Stimulated activated CD8-positive, alpha-beta memory T cell treated with anti-CD3 and anti-CD28 coated beads, Interleukin-15, amount 100 ng/mL, for 24 hours (primary cell): ENCODE data around the gene CARF.
"Not testable (repeated sequence)": the region's sequence is repeated elsewhere in the genome, so short reads cannot be mapped to it uniquely, and the experiment has no call there.

ENCODE experiments used
- DNase-seq: peaks from one replicate; pipeline ENCODE4 v3.0.0-alpha.2; 2020; ENCODE audit warnings: low read depth

Gene CARF, protein sequence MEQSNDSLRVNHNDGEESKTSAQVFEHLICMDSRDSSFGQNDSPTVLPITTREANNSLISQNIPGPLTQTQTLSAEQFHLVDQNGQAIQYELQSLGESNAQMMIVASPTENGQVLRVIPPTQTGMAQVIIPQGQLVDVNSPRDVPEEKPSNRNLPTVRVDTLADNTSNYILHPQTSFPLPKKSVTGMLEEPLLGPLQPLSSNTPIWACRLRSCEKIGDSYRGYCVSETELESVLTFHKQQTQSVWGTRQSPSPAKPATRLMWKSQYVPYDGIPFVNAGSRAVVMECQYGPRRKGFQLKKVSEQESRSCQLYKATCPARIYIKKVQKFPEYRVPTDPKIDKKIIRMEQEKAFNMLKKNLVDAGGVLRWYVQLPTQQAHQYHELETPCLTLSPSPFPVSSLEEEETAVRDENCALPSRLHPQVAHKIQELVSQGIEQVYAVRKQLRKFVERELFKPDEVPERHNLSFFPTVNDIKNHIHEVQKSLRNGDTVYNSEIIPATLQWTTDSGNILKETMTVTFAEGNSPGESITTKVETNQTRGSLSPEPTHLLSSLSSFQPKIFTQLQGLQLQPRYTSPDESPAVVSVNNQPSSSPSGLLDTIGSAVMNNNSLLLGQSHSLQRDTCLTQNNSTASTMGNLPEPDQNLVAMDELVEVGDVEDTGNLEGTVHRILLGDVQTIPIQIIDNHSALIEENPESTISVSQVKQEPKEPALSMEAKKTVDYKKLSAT

GRCh38 chr2:202911512-202912341, at the start of gene CARF, which contains the start of gene WDR12:
Gene CARF, plus strand, starts transcription at chr2:202912275. Its CDS starts 29,628 bp downstream, at chr2:202941903.
Gene WDR12, minus strand, starts transcription at chr2:202911673. Its CDS starts 197 bp downstream, at chr2:202911476.
- peak; percentile 73 for DNase-seq

- DNase-seq, result peak; percentile 28
Measured at GRCh38 chr2:202870431-202871299, 41.4 kb upstream of the CARF start.

- peak; percentile 26 for DNase-seq
Measured at GRCh38 chr2:202871300-202872141, 40.6 kb upstream of the CARF start, which contains the start of gene ICA1L. Gene ICA1L, minus strand, starts transcription at chr2:202871766. Its CDS starts 42,757 bp downstream, at chr2:202829009.

DNA sequence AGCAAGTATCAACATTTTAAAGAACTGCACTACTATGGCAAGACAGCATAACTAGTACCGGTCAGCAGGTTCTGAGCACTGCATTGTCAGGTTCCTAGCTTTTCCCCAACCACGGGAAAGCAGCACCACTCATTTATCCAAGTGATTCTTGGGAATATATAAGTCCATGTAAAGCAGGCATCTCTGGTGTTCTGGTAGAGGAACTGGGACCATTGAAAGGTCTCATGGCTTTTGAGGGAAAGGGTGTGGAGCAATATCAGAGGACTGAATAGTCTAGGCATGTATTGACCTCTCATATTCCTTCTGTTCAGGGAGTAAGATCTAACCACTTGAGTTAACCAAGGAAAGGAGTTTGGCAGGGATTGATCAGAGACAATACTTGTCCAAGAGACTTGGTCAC, 34.4 kb upstream of the CARF start:
- no peak for DNase-seq

DNA sequence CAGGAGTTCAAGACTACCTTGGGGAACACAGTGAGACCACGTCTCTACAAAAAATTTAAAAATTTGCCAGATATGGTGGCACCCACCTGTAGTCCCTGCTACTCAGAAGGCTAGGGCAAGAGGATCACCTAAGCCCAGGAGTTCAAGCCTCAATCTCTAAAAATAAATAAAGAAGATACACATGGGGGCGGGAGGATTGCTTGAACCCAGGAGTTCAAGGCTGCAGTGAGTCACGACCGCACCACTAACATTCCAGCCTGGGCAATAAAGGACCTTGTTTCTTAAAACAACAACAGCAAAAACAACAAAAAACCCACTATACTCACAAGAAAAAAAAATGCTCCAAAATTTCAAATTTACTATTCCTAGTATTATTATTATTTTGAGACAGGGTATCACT, 30.5 kb upstream of the CARF start:
- no peak for DNase-seq

DNA sequence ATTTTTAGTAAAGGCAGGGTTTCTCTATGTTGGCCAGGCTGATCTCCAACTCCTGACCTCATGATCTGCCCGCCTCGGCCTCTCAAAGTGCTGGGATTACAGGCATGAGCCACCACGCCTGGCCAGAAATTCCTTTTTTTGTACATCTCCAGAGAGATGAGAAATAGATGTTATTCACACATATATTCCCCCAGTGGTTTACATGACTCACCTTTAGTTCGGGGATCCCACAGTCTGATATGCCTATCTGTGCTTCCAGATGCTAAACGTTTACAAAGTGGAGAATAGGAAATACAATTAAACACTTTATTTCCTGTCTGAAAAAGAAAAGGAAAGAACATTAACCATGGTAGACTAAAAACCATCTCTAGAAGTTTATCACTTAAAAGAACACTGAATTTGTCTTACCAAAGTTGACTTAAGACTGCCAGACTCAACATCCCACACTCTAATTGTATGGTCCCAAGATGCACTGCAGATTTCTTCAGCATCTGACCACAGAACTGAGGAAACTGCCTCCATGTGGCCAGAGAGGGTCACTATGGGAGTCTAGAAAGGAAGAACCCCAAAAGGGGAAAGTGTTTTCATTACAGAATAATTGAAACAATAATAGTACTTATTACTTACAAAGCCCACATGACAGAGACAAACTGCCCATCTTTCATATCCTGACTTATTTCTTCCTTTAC, 27.9 kb upstream of the CARF start:
- DNase-seq, result no peak

- no peak for DNase-seq
Measured at GRCh38 chr2:202885190-202885589, 26.9 kb upstream of the CARF start.

- DNase-seq, result not testable (repeated sequence)
Measured at GRCh38 chr2:202905507-202905906, 6.6 kb upstream of the CARF start.

GRCh38 chr2:202908186-202908585, 3.9 kb upstream of the CARF start:
- DNase-seq, result no peak

DNA sequence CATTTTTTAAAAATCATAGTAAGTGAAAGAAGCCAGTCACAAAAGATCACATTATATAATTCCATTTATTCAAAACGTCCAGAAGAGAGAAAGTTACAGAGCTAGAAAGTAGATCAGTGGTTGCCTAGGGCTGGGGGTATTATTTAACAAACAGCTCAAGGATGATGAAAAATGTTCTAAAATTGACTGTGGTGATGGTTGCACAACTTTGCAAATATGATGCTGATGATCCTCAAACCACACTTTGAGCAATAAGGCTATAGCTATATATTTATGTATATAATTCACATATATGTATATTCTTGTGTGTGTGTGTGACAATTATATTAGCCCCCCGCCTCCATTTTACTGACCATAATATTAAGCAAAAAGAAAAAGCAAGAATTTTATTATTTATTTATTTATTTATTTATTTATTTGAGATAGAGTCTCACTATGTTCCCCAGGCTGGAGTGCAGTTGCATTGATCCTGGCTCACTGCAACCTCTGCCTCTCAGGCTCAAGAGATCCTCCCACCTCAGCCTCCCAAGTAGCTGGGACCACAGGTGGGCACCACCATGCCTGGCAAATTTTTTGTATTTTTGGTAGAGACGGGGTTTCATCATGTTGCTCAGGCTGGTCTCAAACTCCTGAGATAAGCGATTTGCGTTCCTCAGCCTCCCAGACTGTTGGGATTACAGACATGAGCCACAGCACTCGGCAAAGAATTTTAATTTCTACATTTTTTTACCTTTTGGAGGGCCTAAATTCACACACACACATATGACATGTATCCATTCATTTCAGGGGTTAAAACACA, 2.5 kb upstream of the CARF start:
- no peak for DNase-seq

- not testable (repeated sequence) for DNase-seq
Measured at GRCh38 chr2:202910250-202910649, 1.8 kb upstream of the CARF start.

GRCh38 chr2:202910698-202911097, 1.4 kb upstream of the CARF start:
- no peak for DNase-seq

- DNase-seq, result no peak
Measured at GRCh38 chr2:202911203-202911511, 918 bp upstream of the CARF start.

- DNase-seq, result not testable (repeated sequence)
Measured at GRCh38 chr2:202912342-202913201, 497 bp downstream of the CARF start.

GRCh38 chr2:202918860-202919259, 6.8 kb downstream of the CARF start:
- DNase-seq, result no peak

- no peak for DNase-seq
Measured at GRCh38 chr2:202932425-202933138, 20.5 kb downstream of the CARF start.

GRCh38 chr2:202933139-202933510, 21.1 kb downstream of the CARF start:
- no peak for DNase-seq
